ENCODE results near the gene SUPT20HL1.

Gene SUPT20HL1

DNA sequence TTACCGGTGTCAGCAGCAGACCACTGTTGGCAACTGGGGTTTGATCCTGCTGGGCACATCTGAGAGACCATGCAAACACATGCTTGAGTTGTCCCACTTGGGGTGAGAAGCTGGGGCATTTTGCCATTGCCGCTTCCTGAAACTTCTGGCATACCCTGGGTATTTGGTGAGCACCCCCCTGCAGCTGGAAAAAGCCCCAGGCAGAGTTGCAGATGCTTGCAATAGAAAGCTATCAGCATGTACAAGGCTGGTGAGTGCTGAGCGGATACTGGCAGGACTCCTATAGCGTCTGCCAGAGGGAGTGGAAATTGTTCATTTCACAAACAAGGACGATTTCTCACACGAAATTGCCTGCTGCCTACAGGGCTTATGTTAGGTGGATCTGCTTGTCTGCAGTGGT is 32.3 kb downstream of the SUPT20HL1 start:
- Histone ChIP-seq H3K36me3 (ENCODE audit: insufficient read depth, low read length) (no peaks in the 10 kb centered on the region), H3K4me1 (ENCODE audit: insufficient read depth, low read length) (no peaks in the 10 kb centered on the region), H3K4me3 (ENCODE audit: low read length) (no peak overlapping the region), H3K9me3 (ENCODE audit: low read length) (no peaks in the 10 kb centered on the region), H2AFZ (ENCODE audit: low read depth, low read length) (no peak overlapping the region), H3K27me3 (ENCODE audit: insufficient read depth, low read length) (peaks cover 11% of the 10 kb centered on the region)

- Histone ChIP-seq H3K4me1 (ENCODE audit: insufficient read depth, low read length) (no peaks in the 10 kb centered on the region), H3K27me3 (ENCODE audit: insufficient read depth, low read length) (peaks cover 11% of the 10 kb centered on the region), H3K9me3 (ENCODE audit: low read length) (no peaks in the 10 kb centered on the region), H3K4me3 (ENCODE audit: low read length) (no peak overlapping the region), H2AFZ (ENCODE audit: low read depth, low read length) (no peak overlapping the region), H3K36me3 (ENCODE audit: insufficient read depth, low read length) (no peaks in the 10 kb centered on the region)
Observed at GRCh38 chrX:24395775-24396174, 35.3 kb downstream of the SUPT20HL1 start.

DNA sequence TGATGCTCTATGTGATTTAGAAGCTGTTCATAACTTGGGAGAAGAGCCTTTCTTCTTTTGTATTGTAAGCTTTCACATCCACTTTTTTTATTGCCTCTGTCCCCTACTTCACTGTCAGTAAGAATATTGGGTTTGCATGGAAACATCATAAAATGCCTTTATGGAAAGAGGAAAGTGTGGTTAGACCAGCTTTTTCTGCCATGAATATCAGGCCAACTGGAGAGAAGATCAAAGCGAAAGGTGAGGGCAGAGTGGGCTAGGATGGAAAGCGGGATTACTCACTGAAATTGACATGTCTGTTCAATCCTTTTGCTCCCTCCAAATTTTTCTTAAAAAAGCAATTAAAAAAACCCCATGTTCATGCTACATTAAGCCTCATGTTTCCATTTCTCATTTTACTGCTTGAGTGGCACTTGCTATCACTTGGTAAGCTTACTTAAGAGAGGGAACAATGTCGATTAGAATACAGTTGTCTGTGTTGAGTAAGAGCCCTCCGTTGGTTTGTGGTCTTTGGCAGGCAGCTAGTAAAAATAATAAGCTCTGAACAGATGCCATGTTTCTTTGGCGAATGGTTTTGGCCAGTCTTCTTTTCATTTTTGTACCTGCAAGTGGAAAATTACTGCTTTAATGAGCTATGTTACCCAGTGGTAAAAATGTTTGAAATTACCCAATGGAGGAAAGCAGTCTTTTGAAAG is 35.9 kb downstream of the SUPT20HL1 start:
- H3K27me3 ChIP-seq (ENCODE audit: insufficient read depth, low read length), result peaks cover 11% of the 10 kb centered on the region
- H2AFZ ChIP-seq (ENCODE audit: low read depth, low read length), result no peak overlapping the region
- no peaks in the 10 kb centered on the region for H3K4me1 ChIP-seq (ENCODE audit: insufficient read depth, low read length)
- H3K4me3 ChIP-seq (ENCODE audit: low read length), result no peak overlapping the region
- no peaks in the 10 kb centered on the region for H3K9me3 ChIP-seq (ENCODE audit: low read length)
- H3K36me3 ChIP-seq (ENCODE audit: insufficient read depth, low read length), result no peaks in the 10 kb centered on the region

DNA sequence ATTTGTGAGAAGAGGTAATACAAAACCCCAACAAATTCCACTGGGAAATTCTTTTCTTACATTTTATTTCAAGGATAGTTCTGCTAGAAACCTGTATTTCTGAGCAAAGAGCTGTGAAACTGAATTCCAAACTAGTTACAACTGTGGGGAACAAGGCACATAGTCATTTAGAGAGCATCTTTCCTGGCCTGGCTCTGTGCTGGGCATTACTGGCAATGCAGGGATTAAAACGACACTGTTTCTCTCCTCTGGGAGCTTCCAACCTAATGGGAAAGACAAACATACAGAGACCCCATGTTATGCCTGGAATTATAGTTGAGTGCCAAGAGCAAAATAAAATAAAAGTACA is 36.5 kb downstream of the SUPT20HL1 start:
- no peak overlapping the region for H3K4me3 ChIP-seq (ENCODE audit: low read length)

GRCh38 chrX:24398766-24399165 is 38.3 kb downstream of the SUPT20HL1 start:
- no peaks in the 10 kb centered on the region for H3K4me1 ChIP-seq (ENCODE audit: insufficient read depth, low read length)
- no peak overlapping the region for H3K4me3 ChIP-seq (ENCODE audit: low read length)
- H2AFZ ChIP-seq (ENCODE audit: low read depth, low read length), result no peak overlapping the region
- no peaks in the 10 kb centered on the region for H3K27me3 ChIP-seq (ENCODE audit: insufficient read depth, low read length)
- H3K36me3 ChIP-seq (ENCODE audit: insufficient read depth, low read length), result no peaks in the 10 kb centered on the region
- no peaks in the 10 kb centered on the region for H3K9me3 ChIP-seq (ENCODE audit: low read length)

More for the DNA sequence above, 36.5 kb downstream of the SUPT20HL1 start:
- H3K36me3 ChIP-seq (ENCODE audit: insufficient read depth, low read length), result no peaks in the 10 kb centered on the region
- peaks cover 10% of the 10 kb centered on the region for H3K27me3 ChIP-seq (ENCODE audit: insufficient read depth, low read length)
- H2AFZ ChIP-seq (ENCODE audit: low read depth, low read length), result no peak overlapping the region
- no peaks in the 10 kb centered on the region for H3K9me3 ChIP-seq (ENCODE audit: low read length)
- no peaks in the 10 kb centered on the region for H3K4me1 ChIP-seq (ENCODE audit: insufficient read depth, low read length)

GRCh38 chrX:24399550-24399949 is 39.1 kb downstream of the SUPT20HL1 start:
- Histone ChIP-seq H3K4me3 (ENCODE audit: low read length) (no peak overlapping the region), H3K27me3 (ENCODE audit: insufficient read depth, low read length) (no peaks in the 10 kb centered on the region), H3K9me3 (ENCODE audit: low read length) (no peaks in the 10 kb centered on the region), H3K4me1 (ENCODE audit: insufficient read depth, low read length) (no peaks in the 10 kb centered on the region), H2AFZ (ENCODE audit: low read depth, low read length) (no peak overlapping the region), H3K36me3 (ENCODE audit: insufficient read depth, low read length) (no peaks in the 10 kb centered on the region)

DNA sequence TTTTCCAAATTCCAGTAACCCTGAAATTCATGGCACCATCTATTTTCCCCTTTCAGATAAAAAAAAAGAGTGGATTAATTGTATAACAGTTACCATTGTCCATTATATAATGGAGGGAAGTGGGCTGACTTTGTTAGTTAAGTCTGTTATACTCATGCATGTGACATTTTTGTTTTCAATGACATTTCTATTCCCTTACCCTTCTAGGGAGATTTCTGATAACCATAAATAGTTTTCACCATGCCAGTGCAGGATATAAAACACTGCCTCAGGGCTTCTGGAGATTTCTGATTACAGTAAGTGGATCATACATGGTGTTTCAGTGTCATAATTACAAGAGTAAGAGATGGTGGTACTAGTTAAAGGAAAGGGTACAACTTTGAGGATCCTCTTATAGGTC is 45.5 kb downstream of the SUPT20HL1 start:
- H3K9me3 ChIP-seq (ENCODE audit: low read length), result no peaks in the 10 kb centered on the region
- no peak overlapping the region for H3K4me3 ChIP-seq (ENCODE audit: low read length)
- H2AFZ ChIP-seq (ENCODE audit: low read depth, low read length), result no peak overlapping the region
- no peaks in the 10 kb centered on the region for H3K36me3 ChIP-seq (ENCODE audit: insufficient read depth, low read length)
- H3K4me1 ChIP-seq (ENCODE audit: insufficient read depth, low read length), result no peaks in the 10 kb centered on the region
- peaks cover 9% of the 10 kb centered on the region for H3K27me3 ChIP-seq (ENCODE audit: insufficient read depth, low read length)
